HCEC 1CT (cell line): Measurements from ENCODE around the gene PLBD2.

Source experiments
- DNase-seq: peaks from one replicate; pipeline ENCODE4 v3.0.0-alpha.2; 2017

Gene PLBD2

GRCh38 chr12:113371808-113372207, 13.4 kb downstream of the PLBD2 start:
- DNase-seq: no peak

DNA sequence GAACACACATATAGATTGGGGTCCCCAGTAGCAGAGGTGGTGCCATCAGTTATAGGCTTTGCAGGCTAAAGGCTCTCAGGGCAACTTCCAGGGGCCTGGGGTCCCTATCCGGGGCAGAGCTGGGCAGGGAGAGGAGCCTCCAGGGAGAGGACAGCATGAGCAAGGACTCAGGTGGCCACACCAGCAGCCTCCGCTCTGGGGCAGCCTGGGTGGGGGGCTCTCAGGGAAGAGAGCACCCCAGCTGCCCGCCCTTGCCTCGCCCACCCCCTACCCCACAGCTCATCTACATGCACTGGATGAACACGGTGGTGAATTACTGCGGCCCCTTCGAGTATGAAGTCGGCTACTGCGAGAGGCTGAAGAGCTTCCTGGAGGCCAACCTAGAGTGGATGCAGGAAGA, 14.0 kb downstream of the PLBD2 start:
- no peak for DNase-seq

- DNase-seq: no peak
Observed at GRCh38 chr12:113373440-113373839, 15.1 kb downstream of the PLBD2 start.

DNA sequence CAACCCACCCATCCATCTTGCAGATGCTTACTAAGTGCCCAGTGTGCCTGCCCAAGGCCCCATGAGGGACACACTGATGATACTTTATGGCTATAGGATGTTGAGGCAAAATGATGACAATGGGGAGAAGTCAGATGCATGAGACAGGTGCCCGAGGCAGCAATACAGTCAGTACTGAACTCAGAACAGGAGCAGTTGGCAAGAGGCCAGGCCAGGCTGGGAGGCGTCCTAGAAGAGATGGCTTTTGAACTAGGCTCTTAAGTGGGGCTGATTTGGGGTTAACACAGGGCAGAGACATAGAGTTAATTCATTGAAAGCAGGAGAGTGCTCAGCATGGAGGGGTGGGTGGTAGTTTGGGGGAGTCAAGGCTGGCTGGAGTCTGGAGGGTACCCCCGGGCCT, 15.6 kb downstream of the PLBD2 start:
- DNase-seq: no peak

DNA sequence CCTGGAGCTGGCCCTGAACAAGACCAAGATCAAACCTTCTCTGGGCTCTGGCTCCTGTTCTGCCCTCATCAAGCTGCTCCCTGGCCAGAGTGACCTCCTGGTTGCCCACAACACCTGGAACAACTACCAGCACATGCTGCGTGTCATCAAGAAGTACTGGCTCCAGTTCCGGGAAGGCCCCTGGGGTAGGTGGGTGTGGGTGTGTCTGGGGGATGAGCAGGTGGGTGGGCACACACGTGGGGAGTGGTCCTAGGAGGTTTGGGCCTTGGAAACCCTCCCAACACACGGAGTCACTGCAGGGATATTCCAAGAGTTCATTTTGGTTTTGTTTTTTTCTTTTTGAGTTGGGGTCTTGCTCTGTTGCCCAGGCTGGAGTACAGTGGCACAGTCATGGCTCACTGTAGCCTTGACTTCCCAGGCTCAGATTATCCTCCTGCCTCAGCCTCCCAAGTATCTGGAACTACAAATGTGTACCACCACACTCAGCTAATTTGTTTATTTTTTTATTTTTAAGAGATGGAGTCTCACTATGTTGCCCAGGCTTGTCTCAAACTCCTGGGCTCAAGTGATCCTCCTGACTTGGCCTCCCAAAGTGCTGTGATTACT, 16.5 kb downstream of the PLBD2 start:
- DNase-seq: no peak

- no peak for DNase-seq
Observed at GRCh38 chr12:113378291-113378690, 19.9 kb downstream of the PLBD2 start.

DNA sequence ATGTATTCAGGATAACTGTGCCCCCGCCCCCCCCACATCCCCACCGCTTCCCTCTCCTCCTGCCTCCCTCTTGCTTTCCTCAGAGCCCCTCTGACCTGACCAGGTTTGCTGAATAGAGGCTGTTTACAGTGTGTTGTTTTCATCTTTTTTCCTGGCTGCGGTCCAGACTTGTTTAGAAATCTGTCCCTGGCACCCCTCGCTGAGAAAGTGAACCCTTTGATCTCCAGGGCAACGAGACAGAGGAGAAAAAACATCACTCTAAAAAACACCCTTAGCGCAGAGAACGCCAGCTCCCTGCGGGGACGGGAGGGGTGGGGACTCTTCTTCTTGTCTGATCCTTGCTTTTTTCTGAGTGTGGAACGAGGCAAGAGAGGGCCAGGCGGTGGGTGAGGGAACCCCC, 22.8 kb downstream of the PLBD2 start:
- DNase-seq: no peak

DNA sequence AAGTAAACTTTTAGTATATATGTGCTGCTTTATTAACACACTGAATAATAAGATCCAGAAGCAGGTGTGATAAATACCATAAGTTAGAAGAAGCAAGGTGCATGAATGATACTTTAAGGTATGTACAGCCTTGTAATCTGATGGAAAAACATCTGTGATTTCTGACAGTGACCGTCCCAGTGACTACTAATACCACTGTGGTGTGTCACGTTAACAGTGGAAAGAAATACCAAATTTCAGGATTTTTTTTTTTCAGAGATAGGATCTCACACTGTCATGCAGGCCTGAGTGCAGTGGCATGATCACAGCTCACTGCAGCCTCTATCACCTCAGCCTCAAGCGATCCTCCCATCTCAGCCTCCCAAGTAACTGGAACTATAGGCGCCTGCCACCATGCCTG, 23.8 kb downstream of the PLBD2 start:
- no peak for DNase-seq

GRCh38 chr12:113384778-113385177, 26.4 kb downstream of the PLBD2 start:
- DNase-seq: no peak

- DNase-seq: no peak
Observed at GRCh38 chr12:113385282-113385882, 27.0 kb downstream of the PLBD2 start.

DNA sequence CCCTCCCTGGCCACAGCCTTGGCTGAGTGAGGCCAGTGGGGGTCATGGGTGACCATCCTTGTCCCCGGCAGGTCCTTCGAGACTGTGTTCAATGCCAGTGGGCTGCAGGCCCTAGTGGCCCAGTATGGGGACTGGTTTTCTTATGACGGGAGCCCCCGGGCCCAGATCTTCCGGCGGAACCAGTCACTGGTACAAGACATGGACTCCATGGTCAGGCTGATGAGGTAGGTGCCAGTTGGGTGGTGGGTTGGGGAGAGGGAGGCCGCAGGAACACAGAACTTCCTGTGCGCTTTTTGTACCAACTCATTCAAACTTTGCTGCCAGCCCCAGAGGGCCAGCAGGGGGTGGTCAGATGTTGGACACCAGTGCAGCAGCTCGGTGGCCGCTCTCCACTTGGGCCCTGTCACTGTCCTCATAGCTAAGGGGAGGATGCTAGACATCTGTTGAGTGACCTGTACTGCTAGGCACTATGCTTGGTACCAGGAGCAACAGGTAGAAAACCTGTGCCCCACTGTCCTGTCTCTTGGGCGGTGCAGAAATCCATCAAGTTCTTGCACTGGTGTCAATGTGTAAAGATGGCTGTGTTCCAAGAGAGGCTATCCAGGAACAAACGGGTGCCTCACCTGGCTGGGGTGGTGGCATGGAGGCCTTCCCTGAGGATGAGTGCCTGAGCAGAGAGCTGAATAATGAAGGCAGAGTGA, 28.6 kb downstream of the PLBD2 start:
- DNase-seq: no peak

- DNase-seq: no peak
Observed at GRCh38 chr12:113387631-113388030, 29.2 kb downstream of the PLBD2 start.

DNA sequence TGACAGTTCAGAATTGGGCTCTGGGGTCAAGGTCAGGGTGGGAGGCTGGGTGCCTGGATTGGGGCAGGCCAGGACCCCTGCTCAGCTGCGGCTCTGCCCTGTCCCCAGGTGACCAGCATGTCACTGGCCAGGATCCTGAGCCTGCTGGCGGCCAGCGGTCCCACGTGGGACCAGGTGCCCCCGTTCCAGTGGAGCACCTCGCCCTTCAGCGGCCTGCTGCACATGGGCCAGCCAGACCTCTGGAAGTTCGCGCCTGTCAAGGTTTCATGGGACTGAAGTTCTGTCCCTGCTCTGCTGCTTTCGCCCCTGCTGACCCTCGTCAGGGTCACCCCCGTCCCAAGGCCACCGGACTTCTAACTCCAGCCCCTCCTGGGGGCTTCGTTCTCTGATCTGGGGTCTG, 30.0 kb downstream of the PLBD2 start:
- no peak for DNase-seq

GRCh38 chr12:113390064-113391043, 32.0 kb downstream of the PLBD2 start:
- DNase-seq: no peak

DNA sequence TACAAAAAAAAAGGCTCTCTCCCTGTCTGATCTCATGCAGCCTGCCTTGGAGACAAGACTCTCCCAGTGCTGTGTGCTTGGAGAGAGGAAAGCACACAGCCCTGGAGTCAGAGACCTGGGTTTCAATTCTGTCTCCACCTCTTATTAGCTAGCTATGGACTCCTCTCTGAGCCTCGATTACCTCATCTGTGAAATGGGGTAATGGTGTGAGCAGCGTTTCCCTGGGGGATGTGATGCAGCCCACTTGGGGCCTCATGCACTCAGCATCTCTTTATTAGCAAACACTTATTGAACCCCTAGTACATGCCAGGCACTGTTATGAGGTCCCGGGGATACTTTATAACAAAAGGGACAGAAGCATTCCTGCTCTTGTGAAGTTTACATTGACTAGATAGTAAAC, 32.8 kb downstream of the PLBD2 start:
- no peak for DNase-seq

GRCh38 chr12:113391650-113392337, 33.4 kb downstream of the PLBD2 start:
- no peak for DNase-seq

DNA sequence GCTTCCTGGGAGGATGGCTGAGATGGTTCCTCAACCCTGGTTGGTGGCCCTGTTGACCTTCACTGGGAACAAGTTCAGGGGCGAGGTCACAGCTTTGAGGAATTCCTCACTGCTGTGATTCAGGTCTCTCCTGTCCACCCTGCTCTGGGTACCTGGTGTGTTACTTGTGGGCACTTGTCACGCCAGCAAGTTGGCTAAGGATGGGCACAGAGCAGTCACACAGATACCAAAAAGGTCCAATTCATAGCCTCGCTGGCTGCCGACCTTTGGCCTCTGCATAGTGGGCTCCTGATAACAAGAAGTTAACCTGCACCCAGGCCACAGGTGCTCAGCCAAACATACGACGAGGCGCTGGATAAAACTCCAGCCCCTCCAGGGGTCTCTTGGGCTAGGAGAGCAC, 34.1 kb downstream of the PLBD2 start:
- no peak for DNase-seq

DNA sequence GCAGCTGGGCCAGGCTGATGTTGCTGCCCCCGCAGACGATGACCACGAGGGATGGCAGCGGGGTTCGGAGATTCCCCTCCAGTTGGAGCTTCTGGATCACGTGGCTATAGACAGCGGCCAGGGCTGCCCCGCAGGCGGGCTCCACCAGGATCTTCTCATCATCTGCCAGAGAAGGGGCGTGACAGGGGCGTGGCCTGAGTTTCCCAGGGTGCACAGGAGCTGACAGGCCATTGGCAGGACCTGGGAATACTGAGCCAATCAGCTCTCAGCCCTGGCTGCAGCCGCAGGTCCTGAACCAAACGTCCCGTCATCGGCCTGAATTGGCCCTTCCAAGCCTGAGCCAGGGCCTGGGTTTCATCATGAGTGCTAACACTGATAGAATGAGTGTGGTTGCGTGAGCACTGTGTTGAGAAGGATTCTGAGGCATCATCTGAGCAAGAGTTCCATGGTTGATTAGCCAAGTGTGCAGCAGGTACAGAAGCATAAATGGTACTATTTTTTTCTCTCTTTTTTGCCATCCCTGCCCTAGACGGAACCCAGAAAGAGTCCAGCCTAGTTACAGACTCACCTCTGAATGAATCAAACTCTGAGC, 34.7 kb downstream of the PLBD2 start:
- DNase-seq: no peak

DNA sequence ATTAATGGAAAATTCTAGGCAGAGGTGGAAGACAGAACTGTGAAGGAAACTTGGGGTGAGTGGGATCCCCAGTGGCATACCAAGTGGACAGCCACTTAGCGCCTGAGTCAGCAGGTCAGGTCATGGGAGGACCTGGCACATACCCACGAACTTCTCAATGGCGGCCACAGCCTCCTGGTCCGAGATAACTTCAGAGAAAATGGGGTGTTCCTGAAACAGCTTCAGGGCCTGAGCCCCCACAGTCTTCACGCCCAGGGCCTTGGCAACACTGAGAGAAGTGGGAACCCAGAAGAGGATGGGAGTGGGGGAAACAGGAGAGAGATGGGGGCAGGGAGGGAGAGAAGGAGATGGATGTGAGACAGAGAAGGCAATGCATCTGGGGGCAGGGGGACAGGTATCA, 35.4 kb downstream of the PLBD2 start:
- DNase-seq: no peak

DNA sequence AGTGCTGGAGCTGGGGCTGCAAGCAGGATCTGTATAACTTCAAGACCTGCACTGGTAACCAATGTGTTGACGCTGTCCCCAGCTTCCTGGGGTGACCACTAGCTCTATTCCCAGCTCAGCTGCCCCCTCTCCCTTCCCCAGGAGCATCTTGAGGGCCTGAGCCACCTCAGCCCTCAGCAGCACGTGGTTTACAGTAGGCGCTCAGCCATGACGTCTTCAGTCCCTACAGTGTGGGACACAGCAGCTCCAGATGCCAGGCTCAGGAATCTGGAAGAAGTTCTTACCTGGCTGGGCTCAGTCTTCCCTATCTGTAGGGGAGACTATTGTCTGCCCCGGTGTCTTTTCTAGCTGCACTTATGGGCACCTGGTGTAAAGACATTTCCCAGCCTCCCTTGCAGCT, 36.7 kb downstream of the PLBD2 start:
- DNase-seq: no peak

DNA sequence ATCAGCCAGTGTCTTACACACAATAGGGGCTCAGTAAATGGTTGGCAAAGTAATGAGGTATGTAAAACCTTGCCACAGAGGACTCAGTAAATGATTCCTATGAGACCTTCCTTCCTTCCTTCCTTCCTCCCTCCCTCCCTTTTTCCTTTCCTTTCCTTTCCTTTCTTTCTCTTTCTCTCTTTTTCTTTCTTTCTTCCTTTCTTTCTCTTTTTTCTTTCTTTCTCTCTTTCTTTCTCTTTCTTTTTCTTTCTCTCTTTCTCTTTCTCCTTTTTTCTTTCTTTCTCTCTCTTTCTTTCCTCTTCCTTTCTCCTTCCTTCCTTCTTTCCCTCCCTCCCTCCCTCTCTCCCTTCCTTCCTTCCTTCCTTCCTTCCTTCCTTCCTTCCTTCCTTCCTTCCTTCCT, 37.8 kb downstream of the PLBD2 start:
- no peak for DNase-seq

DNA sequence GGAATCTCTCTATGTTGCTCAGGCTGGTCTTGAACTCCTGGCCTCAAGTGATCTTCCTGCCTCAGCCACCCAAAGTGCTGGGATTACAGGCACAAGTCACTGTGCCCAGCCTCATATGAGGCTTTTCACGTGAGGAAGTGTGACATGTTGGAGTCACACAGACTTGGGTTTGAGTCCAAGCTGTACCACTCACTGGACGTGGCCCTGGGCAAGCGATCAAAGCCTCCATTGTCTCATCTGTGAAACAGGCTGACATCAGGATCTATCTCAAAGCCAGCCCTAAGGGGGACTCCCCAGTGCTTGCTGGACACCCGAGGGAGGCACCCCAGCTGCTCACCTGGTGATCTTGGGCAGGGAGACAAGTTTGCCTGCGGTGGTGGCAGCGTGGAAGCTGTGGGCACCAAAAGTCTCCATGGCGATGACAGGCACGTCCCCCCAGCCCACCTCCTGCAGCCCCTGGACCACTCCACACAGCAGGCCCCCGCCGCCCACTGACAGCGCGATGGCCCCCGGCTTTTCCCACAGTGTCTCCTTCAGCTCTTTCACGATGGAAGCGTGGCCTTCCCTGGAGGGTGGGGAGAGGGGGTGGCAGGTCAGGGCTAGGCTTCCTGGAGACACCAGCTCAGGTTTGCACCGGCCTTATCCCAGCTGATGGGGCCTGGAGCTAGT, 38.6 kb downstream of the PLBD2 start:
- no peak for DNase-seq
